GM19043 (cell line): ENCODE data around the gene NUDCD2.
A peak's percentile ranks its signal among the peaks of the same experiment; 100 is the strongest.
"Not testable (repeated sequence)": the region's sequence is repeated elsewhere in the genome, so short reads cannot be mapped to it uniquely, and the experiment has no call there.

Source experiments
- ATAC-seq: cut with Tn5 transposase; IDR thresholded peaks from one replicate; pipeline ENCODE4 v1.9.1; 2021; ENCODE audit warnings: low read depth; ENCODE audit not compliant: unreplicated experiment

The NUDCD2 gene

GRCh38 chr5:163473635-163474243 lies 13.8 kb upstream of the NUDCD2 start:
- ATAC-seq = no peak

DNA sequence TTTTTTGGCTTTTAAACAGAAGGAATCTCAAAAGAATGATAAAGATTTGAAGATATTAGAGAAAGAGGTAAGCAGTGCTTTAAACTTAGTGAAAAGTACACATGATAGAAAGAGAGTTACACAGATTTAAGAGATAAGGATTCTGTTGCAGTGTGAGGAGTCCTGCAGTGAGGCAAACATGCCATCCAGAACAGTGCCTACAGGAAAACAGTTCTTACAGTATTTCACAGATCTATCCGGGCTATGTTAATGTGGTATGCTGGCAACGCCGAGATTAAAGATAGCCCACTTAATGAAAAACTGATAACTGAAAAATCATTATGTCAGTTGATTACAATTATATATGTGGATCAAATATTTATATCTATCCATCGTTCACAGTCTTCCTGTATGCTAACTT lies 7.8 kb upstream of the NUDCD2 start:
- ATAC-seq = no peak

- ATAC-seq = no peak
These were observed 3.1 kb upstream of the NUDCD2 start for GRCh38 chr5:163463063-163463435.

DNA sequence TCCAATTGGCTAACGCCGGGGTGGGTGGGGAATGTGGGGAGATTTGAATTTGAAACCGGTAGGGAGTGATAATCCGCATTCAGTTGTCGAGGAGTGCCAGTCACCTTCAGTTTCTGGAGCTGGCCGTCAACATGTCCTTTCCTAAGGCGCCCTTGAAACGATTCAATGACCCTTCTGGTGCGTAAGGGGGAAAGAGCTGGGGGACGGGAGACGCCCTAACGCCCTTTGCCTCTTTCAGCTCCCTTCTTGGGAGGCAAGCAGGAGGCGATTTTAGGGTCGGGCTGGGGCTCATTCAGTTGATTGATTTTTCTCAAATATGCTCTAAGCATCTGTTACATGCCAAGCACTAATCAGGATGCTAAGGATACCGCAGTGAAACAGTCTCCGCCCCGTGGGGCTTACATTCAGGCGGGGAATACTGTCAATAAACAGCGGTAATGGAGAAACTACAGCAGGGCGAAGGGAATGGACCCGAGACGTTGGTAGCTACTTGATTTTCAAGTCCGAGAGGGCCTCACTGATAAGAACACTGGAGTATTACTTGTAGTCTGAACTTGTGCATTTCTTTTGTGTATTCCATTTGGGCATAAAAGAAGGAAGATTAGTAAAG lies 765 bp upstream of the NUDCD2 start, which contains the start of gene HMMR:
TSS of gene HMMR (plus strand) at position 71 of the 610 bp plus-strand sequence. CDS start at position 132, 61 bp downstream.
- ATAC-seq = no peak

DNA sequence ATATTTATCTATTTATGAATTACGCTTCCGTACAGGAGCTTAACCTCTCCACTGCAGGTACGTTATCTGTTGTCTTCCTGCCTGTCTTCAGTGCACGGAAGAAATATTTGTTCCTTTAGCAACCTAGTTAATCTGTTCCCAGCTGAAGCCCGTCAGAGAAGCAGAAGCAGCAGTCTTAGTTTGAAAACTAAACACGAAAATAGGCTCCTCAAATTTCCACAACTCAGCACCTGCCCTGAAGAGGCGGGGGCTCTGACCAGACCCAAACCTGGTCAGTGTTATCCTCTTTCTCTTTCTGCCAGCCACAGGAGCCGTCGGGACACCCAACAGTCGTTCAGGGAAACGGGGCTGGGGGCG lies 462 bp downstream of the NUDCD2 start:
- peak; percentile 0 for ATAC-seq

DNA sequence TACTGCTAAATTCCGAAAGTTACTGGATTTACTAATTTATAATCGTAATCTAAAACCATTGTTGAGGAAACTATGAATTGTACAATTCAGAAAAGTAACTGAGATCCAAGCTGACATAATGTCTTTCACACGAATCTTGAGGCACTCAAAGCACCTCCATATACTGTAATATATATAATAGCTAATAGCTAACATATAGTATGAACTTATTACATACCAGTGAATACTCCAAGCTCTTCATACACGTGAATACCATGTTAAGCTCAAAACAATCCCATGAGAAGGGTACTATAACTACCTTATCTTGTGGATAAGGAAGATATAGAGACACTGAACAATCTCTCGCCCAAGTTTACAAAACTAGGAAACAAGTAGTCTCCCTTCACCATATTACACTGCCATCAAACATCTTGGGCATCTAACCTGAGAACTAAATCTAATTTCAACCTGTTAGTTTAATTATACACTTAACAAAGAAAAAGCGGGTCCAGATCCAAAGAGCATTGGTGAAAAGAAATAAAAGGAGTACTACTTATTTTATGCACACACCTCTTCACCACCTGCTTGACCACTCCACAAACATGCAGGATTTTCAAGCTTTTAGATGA lies 1.0 kb downstream of the NUDCD2 start:
- no peak for ATAC-seq

DNA sequence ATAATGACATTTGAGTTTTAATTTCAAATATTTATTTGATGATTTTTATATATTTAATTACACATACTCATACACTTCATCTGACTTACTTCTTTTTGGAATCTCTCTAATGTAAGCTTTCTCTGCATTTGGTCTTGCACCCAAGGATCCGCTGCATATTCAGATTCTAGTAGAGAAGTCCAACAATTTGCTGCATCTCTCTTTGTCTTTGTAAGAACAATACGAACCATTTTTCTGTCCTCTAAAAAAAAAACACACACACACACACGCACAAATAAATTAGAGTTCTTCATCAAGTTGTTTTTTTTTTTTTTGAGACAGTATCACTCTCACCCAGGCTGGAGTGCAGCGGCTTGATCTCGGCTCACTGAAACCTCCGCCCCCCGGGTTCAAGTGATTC lies 3.1 kb downstream of the NUDCD2 start:
- no peak for ATAC-seq

DNA sequence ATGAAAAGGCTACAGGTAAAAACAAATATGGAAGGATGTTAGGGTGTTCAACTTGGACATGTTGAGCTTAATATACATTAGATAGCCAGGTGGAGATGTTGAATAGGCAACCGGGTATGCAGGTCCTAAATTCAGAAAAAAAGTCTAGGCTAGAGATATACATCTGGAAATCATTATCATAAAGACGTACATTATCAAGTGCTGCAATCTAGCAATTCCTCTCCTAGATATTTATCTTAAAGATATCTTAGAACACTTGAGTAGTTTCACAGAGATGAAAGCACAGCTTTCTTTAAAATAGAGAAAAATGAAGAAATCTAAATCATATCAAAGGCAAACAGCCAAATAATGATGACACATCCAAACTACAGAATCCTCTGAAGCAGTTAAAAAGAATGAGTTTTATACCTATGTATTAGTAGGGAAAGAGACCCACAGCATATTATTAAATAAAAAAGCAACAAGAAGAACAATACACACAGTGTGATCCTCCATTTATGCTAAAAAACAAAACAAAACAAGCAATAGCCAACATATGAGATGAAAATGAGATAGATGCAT lies 3.8 kb downstream of the NUDCD2 start:
- ATAC-seq = no peak

DNA sequence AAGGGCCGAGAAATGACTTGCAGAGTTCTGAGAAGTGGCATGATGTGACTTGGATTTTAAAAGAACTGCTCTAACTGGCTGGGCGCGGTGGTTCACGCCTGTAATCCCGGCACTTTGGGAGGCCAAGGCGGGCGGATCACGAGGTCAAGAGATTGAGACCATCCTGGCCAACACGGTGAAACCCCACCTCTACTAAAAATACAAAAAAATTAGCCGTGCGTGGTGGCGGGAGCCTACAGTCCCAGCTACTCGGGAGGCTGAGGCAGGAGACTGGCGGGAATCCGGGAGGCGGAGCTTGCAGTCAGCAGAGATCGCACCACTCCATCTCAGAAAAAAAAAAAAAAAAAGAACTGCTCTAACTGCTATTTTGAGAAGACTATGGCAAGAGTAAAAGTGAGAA lies 4.5 kb downstream of the NUDCD2 start:
- ATAC-seq = not testable (repeated sequence)

- no peak for ATAC-seq
These were observed 6.2 kb downstream of the NUDCD2 start for GRCh38 chr5:163453705-163454104.

DNA sequence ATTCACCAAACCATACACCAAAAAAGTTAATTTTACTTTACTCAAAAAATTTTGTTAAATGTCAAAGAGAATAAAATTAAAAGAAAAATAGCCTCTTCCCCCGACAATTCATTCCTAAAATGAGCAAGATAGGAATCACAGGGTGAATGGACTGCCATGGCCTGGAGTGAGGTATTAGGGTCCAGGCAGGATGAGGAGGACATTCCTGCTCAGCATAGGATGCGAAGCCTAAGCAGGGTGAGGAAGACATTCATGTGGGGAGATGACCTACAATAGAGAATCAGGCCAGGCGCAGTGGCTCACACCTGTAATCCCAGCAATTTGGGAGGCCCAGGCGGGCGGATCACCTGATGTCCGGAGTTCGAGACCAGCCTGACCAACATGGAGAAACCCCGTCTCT lies 8.4 kb downstream of the NUDCD2 start:
- ATAC-seq = no peak

GRCh38 chr5:163448491-163448890 lies 11.4 kb downstream of the NUDCD2 start:
- no peak for ATAC-seq

- no peak for ATAC-seq
These were observed 12.0 kb downstream of the NUDCD2 start for GRCh38 chr5:163447875-163448274.

DNA sequence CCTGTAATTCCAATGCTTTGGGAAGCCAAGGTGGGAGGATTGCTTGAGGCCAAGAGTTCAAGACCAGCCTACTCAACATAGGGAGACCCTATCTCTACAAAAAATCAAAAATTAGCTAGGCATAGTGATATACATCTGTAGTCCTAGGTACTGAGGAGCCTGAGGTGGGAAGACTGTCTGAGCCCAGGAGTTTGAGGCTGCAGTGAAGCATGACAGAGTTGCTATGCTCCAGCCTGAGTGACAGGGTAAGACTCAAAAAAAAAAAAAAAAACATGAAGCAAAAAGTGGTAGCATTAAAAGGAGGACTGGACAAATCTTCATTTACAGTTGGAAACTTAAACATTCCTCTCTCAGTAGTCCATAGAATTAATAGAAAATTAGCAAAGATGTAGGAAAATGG lies 12.7 kb downstream of the NUDCD2 start:
- ATAC-seq = no peak

DNA sequence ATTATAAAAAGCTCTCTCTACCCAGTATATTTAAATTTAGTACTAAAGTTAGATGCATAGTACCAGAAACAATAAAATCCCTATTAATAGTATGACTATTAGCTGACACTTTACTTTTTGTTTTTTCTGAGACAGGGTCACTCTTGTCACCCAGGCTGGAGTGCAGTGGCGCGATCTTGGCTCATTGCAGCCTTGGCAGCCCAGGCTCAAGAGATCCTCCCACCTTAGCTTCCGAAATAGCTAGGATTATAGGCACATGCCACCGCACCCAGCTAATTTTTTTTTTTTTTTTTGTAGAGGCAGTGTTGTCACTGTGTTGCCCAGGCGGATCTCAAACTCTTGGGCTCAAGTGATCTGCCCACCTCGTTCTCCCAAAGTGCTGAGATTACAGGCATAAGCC lies 14.6 kb downstream of the NUDCD2 start:
- ATAC-seq = no peak

DNA sequence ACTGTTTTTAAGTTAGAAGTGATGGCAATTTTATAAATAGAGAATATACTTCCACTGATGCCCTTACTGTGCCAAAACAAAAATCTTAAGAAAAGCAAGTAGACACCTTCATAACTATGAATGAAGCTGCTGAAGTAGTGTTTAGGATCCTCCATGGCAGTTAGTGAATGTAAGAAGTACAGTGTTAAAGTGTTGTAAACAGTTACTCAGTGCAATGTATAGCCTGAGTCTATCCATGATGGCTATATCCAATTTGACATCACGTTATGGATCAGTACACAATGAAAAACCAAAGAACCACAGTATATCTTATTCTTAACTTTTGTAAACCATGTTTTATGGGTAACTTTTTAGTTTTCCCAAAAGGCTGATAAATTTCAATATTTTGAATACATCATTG lies 15.4 kb downstream of the NUDCD2 start:
- no peak for ATAC-seq

GRCh38 chr5:163440954-163441353 lies 18.9 kb downstream of the NUDCD2 start:
- no peak for ATAC-seq

- ATAC-seq = no peak
These were observed 20.8 kb downstream of the NUDCD2 start for GRCh38 chr5:163439092-163439425.

GRCh38 chr5:163437309-163438182 lies 22.4 kb downstream of the NUDCD2 start, which contains the start of gene CCNG1:
Gene CCNG1, plus strand, starts transcription at chr5:163437595. Its CDS starts 1,662 bp downstream, at chr5:163439257.
- ATAC-seq = peak; percentile 91

- ATAC-seq = no peak
These were observed 22.9 kb downstream of the NUDCD2 start for GRCh38 chr5:163437011-163437308.

- no peak for ATAC-seq
These were observed 23.4 kb downstream of the NUDCD2 start for GRCh38 chr5:163436515-163436914.
